Sigmoid colon (tissue), 7 donors: Measurements from ENCODE around the gene CDKL5. TPM values are rescaled to one million over a fixed set of nuclear protein-coding genes. Genes with fewer than 3 reads are reported as not detected.

Source experiments
- DNase-seq: peaks from one replicate; pipeline ENCODE4 v3.0.0-alpha.2; 2019
- H3K27ac ChIP-seq, 4 donors: fragments of 200-600 bp; sonication (generic); one replicate each; pipeline ENCODE4 v1.5.1; 2016 to 2019; ENCODE audit warnings: mild to moderate bottlenecking in 1 of 4
- H3K27me3 ChIP-seq, 3 donors: fragments of 200-600 bp; sonication (generic); one replicate each; pipeline ENCODE4 v1.5.1; 2019; ENCODE audit warnings: mild to moderate bottlenecking in 1 of 3
- H3K36me3 ChIP-seq, 4 donors: fragments of 200-600 bp; sonication (generic); one replicate each; pipeline ENCODE4 v1.5.1; 2016 to 2019
- H3K4me1 ChIP-seq, 4 donors: fragments of 200-600 bp; sonication (generic); one replicate each; pipeline ENCODE4 v1.5.1; 2017 to 2019
- H3K4me3 ChIP-seq, 4 donors: fragments of 200-600 bp; sonication (generic); one replicate each; pipeline ENCODE4 v1.5.1; 2017 to 2019; ENCODE audit warnings: mild to moderate bottlenecking in 2 of 4, moderate library complexity in 1 of 4
- H3K9me3 ChIP-seq, 4 donors: fragments of 200-600 bp in 3 of 4; sonication (generic) in 3 of 4; one replicate each; pipeline versions ENCODE4 v1.5.1 to v1.6.1; 2013 to 2019
- EP300 ChIP-seq, 4 donors: sonication (generic); formaldehyde crosslinking; IDR thresholded peaks; one replicate each; pipeline ENCODE4 v1.6.1; 2017; ENCODE audit warnings: antibody characterized with exemption in 4 of 4
- POLR2A ChIP-seq, 2 donors: fragments of 450-650 bp; IDR thresholded peaks; one replicate each; pipeline ENCODE4 v1.6.1; 2016; ENCODE audit warnings: antibody characterized with exemption in 2 of 2, mild to moderate bottlenecking in 2 of 2, moderate library complexity in 2 of 2
- POLR2AphosphoS5 ChIP-seq, 4 donors: sonication (generic); formaldehyde crosslinking; IDR thresholded peaks; one replicate each; pipeline ENCODE4 v1.6.1; 2017; ENCODE audit warnings: antibody characterized with exemption in 4 of 4
- WGBS, 2 donors: extraction: QIAGEN DNeasy Blood & Tissue Kit; methylation state at CpG; one replicate each; pipeline ENCODE4 v1.1.7; 2013; 5-methylcytosine and 5-hydroxymethylcytosine counted together
- intact Hi-C: fragments of 100-400 bp; cut with DNase I; formaldehyde crosslinking; loops from one replicate; pipeline ENCODE4 v1.15.1; 2023
- polyA plus RNA-seq, 3 donors: library from polyadenylated mRNA; stranded (reverse); fragments of 200-250 nt; gene quantifications; one replicate each; pipeline ENCODE4 v1.2.3, GENCODE V29; 2013
- total RNA-seq, 4 donors: library from RNA; depleted of rRNA; stranded (reverse); fragments of >200 nt; gene quantifications; one replicate each; pipeline ENCODE4 v1.1.0, GENCODE V29; 2016
- TF ChIP-seq, protein P1 (sequence below), 4 experiments: fragments of 450-650 bp in 3 of 4; fragments of 200-600 bp in 1 of 4; IDR thresholded peaks; one replicate each; pipeline ENCODE4 v1.5.1; 2016 to 2019; ENCODE audit warnings: antibody characterized with exemption in 4 of 4, mild to moderate bottlenecking in 3 of 4, moderate library complexity in 2 of 4
- donor health status: healthy with polysubstance abuse.
- donor health status: Bipolar disorder and iron deficiency.
- donor health status: healthy.

The CDKL5 gene
- total and polyA plus RNA-seq, 7 donors: 0.46 to 8.9 (median 5.2) TPM

DNA sequence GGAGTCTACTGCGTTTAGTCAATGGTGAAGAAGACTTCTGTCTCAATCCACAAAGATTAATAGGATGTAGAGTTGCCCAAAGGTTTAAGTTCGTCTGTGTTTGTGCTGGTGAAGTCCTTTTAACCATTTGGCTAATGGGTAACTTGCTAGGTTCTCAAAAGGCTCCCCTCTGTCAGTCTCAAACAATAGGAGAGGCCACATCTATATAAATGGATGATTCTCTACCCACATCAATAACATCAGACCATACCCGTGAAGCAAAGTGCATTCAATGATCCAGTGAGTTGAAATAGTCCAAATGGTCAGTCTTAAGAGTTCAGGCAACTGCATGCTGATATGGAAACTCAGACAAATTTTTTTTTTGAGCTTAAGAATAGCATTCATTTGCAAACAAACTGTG lies 218.4 kb downstream of the CDKL5 start:
- intact Hi-C loops: no loop called here
- no peaks in the 10 kb centered on the region for H3K9me3 ChIP-seq
- 74 to 80% methylated on average over 3 of the region's 3 CpGs for WGBS, 2 donors
- no peak overlapping the region for H3K27ac ChIP-seq
- H3K4me3 ChIP-seq: no peak overlapping the region
- TF ChIP-seq EP300 (IDR thresholded peaks at IDR 0.05) (no peak), POLR2A (IDR thresholded peaks at IDR 0.05) (no peak)
- TF ChIP-seq, protein P1, sequence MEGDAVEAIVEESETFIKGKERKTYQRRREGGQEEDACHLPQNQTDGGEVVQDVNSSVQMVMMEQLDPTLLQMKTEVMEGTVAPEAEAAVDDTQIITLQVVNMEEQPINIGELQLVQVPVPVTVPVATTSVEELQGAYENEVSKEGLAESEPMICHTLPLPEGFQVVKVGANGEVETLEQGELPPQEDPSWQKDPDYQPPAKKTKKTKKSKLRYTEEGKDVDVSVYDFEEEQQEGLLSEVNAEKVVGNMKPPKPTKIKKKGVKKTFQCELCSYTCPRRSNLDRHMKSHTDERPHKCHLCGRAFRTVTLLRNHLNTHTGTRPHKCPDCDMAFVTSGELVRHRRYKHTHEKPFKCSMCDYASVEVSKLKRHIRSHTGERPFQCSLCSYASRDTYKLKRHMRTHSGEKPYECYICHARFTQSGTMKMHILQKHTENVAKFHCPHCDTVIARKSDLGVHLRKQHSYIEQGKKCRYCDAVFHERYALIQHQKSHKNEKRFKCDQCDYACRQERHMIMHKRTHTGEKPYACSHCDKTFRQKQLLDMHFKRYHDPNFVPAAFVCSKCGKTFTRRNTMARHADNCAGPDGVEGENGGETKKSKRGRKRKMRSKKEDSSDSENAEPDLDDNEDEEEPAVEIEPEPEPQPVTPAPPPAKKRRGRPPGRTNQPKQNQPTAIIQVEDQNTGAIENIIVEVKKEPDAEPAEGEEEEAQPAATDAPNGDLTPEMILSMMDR (IDR thresholded peaks at IDR 0.05): no peak
- no peaks in the 10 kb centered on the region for H3K4me1 ChIP-seq
- H3K36me3 ChIP-seq: no peaks in the 10 kb centered on the region
- no peak for DNase-seq
- H3K27me3 ChIP-seq: no peaks in the 10 kb centered on the region

DNA sequence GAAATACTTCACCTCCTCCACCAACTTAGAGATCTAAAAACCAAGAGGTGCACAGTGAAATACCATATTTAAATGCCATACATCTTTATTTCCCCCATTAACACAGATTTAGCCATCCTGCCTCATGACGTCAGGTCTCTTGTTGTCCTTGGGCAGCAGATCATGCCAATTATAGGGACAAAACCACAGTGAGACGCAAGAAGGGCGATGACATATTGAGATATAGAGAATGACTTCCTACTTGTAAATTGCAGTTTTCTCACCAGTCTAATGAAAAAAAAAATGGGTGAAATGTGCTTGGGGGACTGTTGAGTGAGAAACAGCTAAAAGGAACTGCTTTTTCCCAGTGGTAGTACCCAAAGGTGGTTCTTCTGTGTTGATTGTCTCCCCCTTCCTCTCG lies 222.2 kb downstream of the CDKL5 start:
- TF ChIP-seq, protein P1 (IDR thresholded peaks at IDR 0.05): no peak
- TF ChIP-seq POLR2AphosphoS5 (IDR thresholded peaks at IDR 0.05) (no peak), EP300 (IDR thresholded peaks at IDR 0.05) (no peak), POLR2A (IDR thresholded peaks at IDR 0.05) (no peak)
- H3K27ac ChIP-seq: no peak overlapping the region
- no peaks in the 10 kb centered on the region for H3K9me3 ChIP-seq
- 77 to 89% methylated on average over 4 of the region's 4 CpGs for WGBS, 2 donors
- H3K27me3 ChIP-seq: no peaks in the 10 kb centered on the region
- H3K36me3 ChIP-seq: no peaks in the 10 kb centered on the region
- no peaks in the 10 kb centered on the region for H3K4me1 ChIP-seq
- no peak overlapping the region for H3K4me3 ChIP-seq
- no peak for DNase-seq
- intact Hi-C loops: no loop called here

DNA sequence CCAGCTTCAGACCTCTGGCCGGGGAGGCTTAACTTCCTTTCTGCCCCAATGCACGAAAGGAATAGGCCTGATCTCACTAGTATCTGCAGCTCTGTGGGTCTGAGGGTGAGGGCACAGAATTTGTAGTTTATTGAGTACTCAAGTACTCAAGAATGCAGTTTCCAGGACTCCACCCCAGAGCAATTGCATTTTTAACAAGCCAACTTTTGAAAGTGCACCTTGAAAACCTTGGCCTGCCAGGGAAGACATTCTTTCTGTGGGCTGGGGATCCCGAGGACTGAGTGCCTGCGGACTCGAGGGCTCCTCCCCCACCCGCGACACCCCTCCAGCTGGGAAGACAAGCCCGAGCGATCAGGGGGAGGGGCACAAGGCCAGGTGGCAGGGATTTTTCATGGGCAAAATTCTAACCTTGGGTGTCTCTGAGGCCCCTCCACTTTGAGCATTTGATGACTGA lies 224.1 kb downstream of the CDKL5 start:
- H3K4me3 ChIP-seq: no peak overlapping the region
- no peaks in the 10 kb centered on the region for H3K4me1 ChIP-seq
- no peaks in the 10 kb centered on the region for H3K9me3 ChIP-seq
- no peak overlapping the region for H3K27ac ChIP-seq
- no peaks in the 10 kb centered on the region for H3K36me3 ChIP-seq
- H3K27me3 ChIP-seq: no peaks in the 10 kb centered on the region
- 33 to 55% methylated on average over 9 of the region's 9 CpGs for WGBS, 2 donors
- intact Hi-C loops: no loop called here
- TF ChIP-seq POLR2A (IDR thresholded peaks at IDR 0.05) (no peak), EP300 (IDR thresholded peaks at IDR 0.05) (no peak), POLR2AphosphoS5 (IDR thresholded peaks at IDR 0.05) (no peak)
- TF ChIP-seq, protein P1 (IDR thresholded peaks at IDR 0.05): no peak
- DNase-seq: no peak

DNA sequence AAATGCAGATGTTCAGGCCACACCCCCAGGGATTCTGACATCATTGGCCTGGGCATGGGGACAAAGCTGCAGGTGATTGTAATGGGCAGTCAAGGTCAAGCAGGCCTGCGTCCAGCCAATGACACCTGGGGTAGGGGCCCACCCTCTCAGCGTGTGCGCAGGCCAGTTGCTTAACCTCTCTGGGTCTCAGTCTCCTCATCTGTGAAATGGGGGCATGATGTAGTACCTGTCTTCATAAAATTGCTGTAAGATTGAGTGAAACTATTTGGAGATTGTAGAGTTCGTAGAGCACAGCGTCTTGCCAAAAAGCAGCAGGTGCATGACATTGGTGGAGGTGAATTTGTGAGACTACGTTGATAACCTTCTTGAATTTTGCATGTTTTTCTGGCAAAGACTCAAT lies 225.3 kb downstream of the CDKL5 start:
- intact Hi-C loops: no loop called here
- Histone ChIP-seq H3K27ac (no peak overlapping the region), H3K4me3 (no peak overlapping the region), H3K9me3 (no peaks in the 10 kb centered on the region), H3K27me3 (no peaks in the 10 kb centered on the region), H3K36me3 (no peaks in the 10 kb centered on the region), H3K4me1 (no peaks in the 10 kb centered on the region)
- TF ChIP-seq, protein P1 (IDR thresholded peaks at IDR 0.05): no peak
- TF ChIP-seq EP300 (IDR thresholded peaks at IDR 0.05): no peak
- no peak for TF ChIP-seq POLR2AphosphoS5 (IDR thresholded peaks at IDR 0.05)
- 90 to 95% methylated on average over 6 of the region's 6 CpGs for WGBS, 2 donors
- no peak for DNase-seq

DNA sequence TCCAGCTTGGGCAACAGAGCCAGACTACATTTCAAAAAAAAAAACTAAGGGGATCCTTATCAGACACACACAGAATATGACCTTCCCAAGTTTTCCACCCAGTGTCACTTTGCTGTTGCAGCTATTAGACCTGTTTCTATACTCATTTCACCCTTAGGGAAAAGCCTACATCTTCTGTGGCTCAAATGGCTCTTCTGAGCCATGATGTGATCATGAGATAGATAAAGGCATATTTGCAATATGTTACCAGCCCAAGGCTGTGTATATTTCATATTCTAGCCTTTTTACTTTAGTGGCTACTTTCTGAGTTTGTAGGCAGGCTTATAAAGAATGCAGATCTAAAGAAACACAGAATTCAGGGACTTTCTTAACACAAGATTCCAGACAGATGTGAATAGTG lies 227.2 kb downstream of the CDKL5 start:
- Histone ChIP-seq H3K4me3 (no peak overlapping the region), H3K4me1 (no peaks in the 10 kb centered on the region), H3K36me3 (no peaks in the 10 kb centered on the region), H3K27ac (no peak overlapping the region), H3K9me3 (no peaks in the 10 kb centered on the region), H3K27me3 (no peaks in the 10 kb centered on the region)
- no peak for TF ChIP-seq EP300 (IDR thresholded peaks at IDR 0.05)
- TF ChIP-seq, protein P1 (IDR thresholded peaks at IDR 0.05): no peak
- no peak for TF ChIP-seq POLR2AphosphoS5 (IDR thresholded peaks at IDR 0.05)
- no peak for TF ChIP-seq POLR2A (IDR thresholded peaks at IDR 0.05)
- intact Hi-C loops: no loop called here
- DNase-seq: no peak
